Measurements from ENCODE around the gene RPL23. TPM values are rescaled to one million over a fixed set of nuclear protein-coding genes. Genes with fewer than 3 reads are reported as not detected.

The RPL23 gene
- total RNA-seq, 4 donors from 2014 or later, result 1,382 to 1,902 (median 1,771) TPM

DNA sequence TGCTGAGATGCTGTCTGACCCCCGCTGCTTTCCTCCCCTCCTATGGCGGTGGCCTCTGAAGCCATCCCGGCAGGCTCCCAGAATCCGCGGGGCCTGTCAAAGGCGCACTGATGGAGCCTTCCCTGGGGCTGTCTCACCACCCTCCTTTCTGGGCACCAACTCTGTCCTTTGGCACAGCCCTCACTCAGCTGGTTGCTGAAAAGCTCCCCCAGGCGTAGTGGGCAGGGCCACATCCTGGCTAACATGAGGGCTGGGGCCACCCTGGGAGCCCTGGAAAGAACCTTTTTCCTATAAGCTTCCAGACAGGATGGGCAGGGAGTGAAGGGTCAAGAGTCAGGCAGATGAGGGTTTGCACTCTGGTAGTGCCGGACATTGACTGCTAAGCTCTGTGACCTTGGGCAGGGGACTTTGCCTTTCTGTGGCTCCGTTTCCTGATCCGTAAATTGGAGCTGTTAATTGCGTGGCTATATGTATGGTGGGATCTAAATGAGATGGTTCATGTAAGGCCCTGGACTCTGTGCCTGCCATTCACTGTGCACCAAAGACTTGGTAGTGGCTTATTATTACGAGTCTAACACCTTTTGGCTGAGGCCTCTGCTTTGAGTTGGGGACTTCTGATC is 44.3 kb upstream of the RPL23 start:
- H3K4me3 ChIP-seq, result no peak overlapping the region
- H3K4me1 ChIP-seq, result peaks cover 79% of the 10 kb centered on the region
- 48% methylated on average over 12 of the region's 12 CpGs for WGBS
- H3K36me3 ChIP-seq, result peaks cover 38% of the 10 kb centered on the region
- TF ChIP-seq EP300 (IDR thresholded peaks at IDR 0.05), result no peak
- no peak for TF ChIP-seq CTCF (IDR thresholded peaks at IDR 0.05)
- no peak for TF ChIP-seq POLR2A (IDR thresholded peaks at IDR 0.05)
- TF ChIP-seq POLR2AphosphoS5 (IDR thresholded peaks at IDR 0.05), result no peak
- peak overlapping the region; percentile 30 for H3K27ac ChIP-seq
- no peaks in the 10 kb centered on the region for H3K27me3 ChIP-seq
- no peak for DNase-seq (ENCODE audit: low spot score in 2 of 2)
- no peaks in the 10 kb centered on the region for H3K9me3 ChIP-seq

DNA sequence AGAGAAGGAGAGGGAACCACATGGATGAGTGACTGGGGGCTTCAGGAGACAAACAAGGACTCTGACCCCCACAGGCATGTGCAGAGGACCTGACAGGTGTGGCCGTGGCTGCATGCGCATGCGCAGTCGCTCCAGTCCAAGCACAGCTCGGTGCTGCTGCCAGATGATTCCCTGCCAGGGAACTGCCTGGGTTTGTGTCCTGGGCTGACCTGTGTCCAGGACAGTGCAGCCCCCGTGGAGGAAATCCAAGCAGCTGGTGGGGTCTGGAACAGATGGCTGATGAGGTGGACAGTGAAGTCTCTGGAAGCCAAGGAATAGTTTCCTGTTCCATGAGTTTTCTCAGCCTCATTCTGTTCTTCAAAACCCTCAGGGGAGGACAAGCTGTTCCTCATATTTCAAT is 43.7 kb upstream of the RPL23 start:
- DNase-seq (ENCODE audit: low spot score in 2 of 2), result no peak
- TF ChIP-seq POLR2A (IDR thresholded peaks at IDR 0.05), result no peak
- TF ChIP-seq POLR2AphosphoS5 (IDR thresholded peaks at IDR 0.05), result no peak
- no peak for TF ChIP-seq CTCF (IDR thresholded peaks at IDR 0.05)
- TF ChIP-seq EP300 (IDR thresholded peaks at IDR 0.05), result no peak
- WGBS, result 20% methylated on average over 5 of the region's 6 CpGs
- peaks cover 44% of the 10 kb centered on the region for H3K36me3 ChIP-seq
- no peak overlapping the region for H3K4me3 ChIP-seq
- no peaks in the 10 kb centered on the region for H3K9me3 ChIP-seq
- peaks cover 82% of the 10 kb centered on the region for H3K4me1 ChIP-seq
- no peaks in the 10 kb centered on the region for H3K27me3 ChIP-seq
- peak overlapping the region; percentile 30 for H3K27ac ChIP-seq

GRCh38 chr17:38896346-38896954 is 42.9 kb upstream of the RPL23 start:
- Histone ChIP-seq H3K4me3 (no peak overlapping the region), H3K27me3 (no peaks in the 10 kb centered on the region), H3K9me3 (no peaks in the 10 kb centered on the region), H3K36me3 (peaks cover 52% of the 10 kb centered on the region), H3K4me1 (peaks cover 75% of the 10 kb centered on the region), H3K27ac (peak overlapping the region; percentile 30)
- no peak for DNase-seq (ENCODE audit: low spot score in 2 of 2)
- TF ChIP-seq EP300 (IDR thresholded peaks at IDR 0.05) (no peak), POLR2A (IDR thresholded peaks at IDR 0.05) (no peak), POLR2AphosphoS5 (IDR thresholded peaks at IDR 0.05) (no peak), CTCF (IDR thresholded peaks at IDR 0.05) (no peak)
- WGBS, result 50% methylated on average over 11 of the region's 13 CpGs

DNA sequence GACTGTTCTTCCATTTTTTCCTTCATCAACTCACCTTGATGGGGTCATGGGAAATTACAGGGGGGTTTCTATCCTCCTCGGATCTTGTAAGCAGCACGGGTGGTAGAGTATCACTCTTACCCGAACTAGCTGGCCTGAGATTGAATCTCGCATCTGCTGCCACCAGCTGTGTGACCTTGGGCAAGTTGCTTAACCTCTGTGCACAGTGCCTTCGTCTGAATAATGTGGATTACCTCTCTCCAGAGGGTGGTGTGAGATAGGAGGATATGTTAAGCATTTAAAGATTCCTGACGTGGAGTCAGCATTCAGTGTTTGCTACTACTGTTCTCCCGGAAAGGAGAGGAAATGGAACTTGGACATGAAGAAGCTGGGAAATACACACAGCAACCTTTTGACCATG is 40.8 kb upstream of the RPL23 start:
- DNase-seq (ENCODE audit: low spot score in 2 of 2), result no peak
- H3K4me1 ChIP-seq, result peaks cover 57% of the 10 kb centered on the region
- 60% methylated on average over 7 of the region's 7 CpGs for WGBS
- peak overlapping the region; percentile 15 for H3K27ac ChIP-seq
- H3K4me3 ChIP-seq, result no peak overlapping the region
- H3K9me3 ChIP-seq, result no peaks in the 10 kb centered on the region
- no peaks in the 10 kb centered on the region for H3K27me3 ChIP-seq
- no peak for TF ChIP-seq POLR2AphosphoS5 (IDR thresholded peaks at IDR 0.05)
- TF ChIP-seq EP300 (IDR thresholded peaks at IDR 0.05), result no peak
- TF ChIP-seq POLR2A (IDR thresholded peaks at IDR 0.05), result no peak
- no peak for TF ChIP-seq CTCF (IDR thresholded peaks at IDR 0.05)
- peaks cover 67% of the 10 kb centered on the region for H3K36me3 ChIP-seq

DNA sequence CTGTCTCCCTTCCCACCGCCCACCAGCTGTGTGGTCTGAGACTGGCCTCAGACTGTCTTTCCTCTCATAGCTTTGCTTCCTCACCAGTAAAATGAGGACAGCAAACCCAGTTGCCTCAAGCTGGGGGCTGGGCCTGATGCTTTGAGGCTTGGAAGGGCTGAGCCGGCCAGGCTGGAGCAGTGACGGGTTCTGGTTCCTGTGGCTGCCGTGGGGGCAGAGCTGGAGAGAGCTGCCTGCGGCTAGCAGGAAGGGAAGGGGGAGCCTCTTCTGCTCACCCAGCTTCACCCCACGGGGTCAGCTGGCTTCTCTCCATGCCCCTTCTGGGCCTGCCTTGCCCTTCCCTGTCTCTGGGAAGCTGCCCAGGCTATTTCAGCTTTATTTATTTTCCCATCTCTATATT is 40.1 kb upstream of the RPL23 start:
- Histone ChIP-seq H3K4me3 (no peak overlapping the region), H3K9me3 (no peaks in the 10 kb centered on the region), H3K4me1 (peaks cover 51% of the 10 kb centered on the region), H3K27me3 (no peaks in the 10 kb centered on the region), H3K27ac (peak overlapping the region; percentile 15), H3K36me3 (peaks cover 65% of the 10 kb centered on the region)
- WGBS, result 50% methylated on average over 6 of the region's 6 CpGs
- TF ChIP-seq EP300 (IDR thresholded peaks at IDR 0.05), result no peak
- no peak for TF ChIP-seq POLR2AphosphoS5 (IDR thresholded peaks at IDR 0.05)
- TF ChIP-seq CTCF (IDR thresholded peaks at IDR 0.05), result no peak
- TF ChIP-seq POLR2A (IDR thresholded peaks at IDR 0.05), result no peak
- DNase-seq (ENCODE audit: low spot score in 2 of 2), result no peak

All from suprapubic skin (tissue), 4 donors.